IMR-90 (cell line): Measurements from ENCODE around the gene YPEL1. TPM values are rescaled to one million over a fixed set of nuclear protein-coding genes. Genes with fewer than 3 reads are reported as not detected.

Source experiments
- ATAC-seq: fragments of 200-7000 bp; cut with Tn5 transposase; 2 replicates; pipeline ENCODE4 v1.9.1; 2020; ENCODE audit warnings: low read depth, mild to moderate bottlenecking, moderate library complexity
- BruUV-seq: library from RNA; stranded (reverse); fragments of 400-500 nt; replicated peaks from 2 replicates; lab custom pipeline; 2021; lab: Mats Ljungman, UMichigan
- CTCF ChIA-PET: fragments of 300-600 bp; formaldehyde crosslinking; extraction: SDS; loops from one replicate; lab custom pipeline; 2021; ENCODE audit warnings: antibody characterized with exemption; lab: Yijun Ruan, JAX
- POLR2A ChIA-PET: fragments of 300-600 bp; sonication (Branson Sonifier 250); formaldehyde crosslinking; loops from one replicate; lab custom pipeline; 2022; ENCODE audit warnings: antibody characterized with exemption; ENCODE audit not compliant: unreplicated experiment; lab: Charles Lee
- DNase-seq: peaks from one replicate; pipeline ENCODE4 v3.0.0; 2013
- H2AFZ ChIP-seq: replicated peaks from 2 replicates; pipeline ENCODE3; 2013; ENCODE audit warnings: low read length, mild to moderate bottlenecking; ENCODE audit not compliant: poor library complexity
- H2AK5ac ChIP-seq: 2 replicates; pipeline ENCODE4 v1.6.1; 2013; ENCODE audit warnings: low read depth, low read length, inconsistent platforms
- H2AK9ac ChIP-seq: replicated peaks from 2 replicates; pipeline ENCODE3; 2013; ENCODE audit warnings: mild to moderate bottlenecking, low read depth, low read length, moderate library complexity; ENCODE audit not compliant: poor library complexity
- H2BK120ac ChIP-seq: 2 replicates; pipeline ENCODE4 v1.6.1; 2013; ENCODE audit warnings: low read depth, low read length, inconsistent platforms
- H2BK15ac ChIP-seq: 3 replicates; pipeline ENCODE4 v1.6.1; 2013; ENCODE audit warnings: low read depth, low read length, inconsistent platforms
- H2BK20ac ChIP-seq: 2 replicates; pipeline ENCODE4 v1.6.1; 2013; ENCODE audit warnings: low read depth, mild to moderate bottlenecking, inconsistent platforms, low read length, moderate library complexity
- H2BK5ac ChIP-seq: 2 replicates; pipeline ENCODE4 v1.6.1; 2013; ENCODE audit warnings: mild to moderate bottlenecking, low read depth, low read length, inconsistent platforms; ENCODE audit not compliant: poor library complexity, severe bottlenecking
- H3K14ac ChIP-seq: replicated peaks from 2 replicates; pipeline ENCODE4 v1.6.1; 2013; ENCODE audit warnings: low read depth, low read length, inconsistent platforms
- H3K18ac ChIP-seq: 2 replicates; pipeline ENCODE4 v1.6.1; 2013; ENCODE audit warnings: low read depth, low read length, control low read depth
- H3K23ac ChIP-seq: 2 replicates; pipeline ENCODE4 v1.6.1; 2013; ENCODE audit warnings: low read depth, low read length, inconsistent platforms
- H3K27ac ChIP-seq: 2 replicates; pipeline ENCODE4 v1.5.1; 2013; ENCODE audit warnings: mild to moderate bottlenecking, control low read depth, low read length; ENCODE audit not compliant: insufficient read depth
- H3K27me3 ChIP-seq: 2 replicates; pipeline ENCODE4 v1.6.1; 2013; ENCODE audit warnings: low read length; ENCODE audit not compliant: control insufficient read depth, insufficient read depth
- H3K36me3 ChIP-seq: 2 replicates; pipeline ENCODE4 v1.6.1; 2013; ENCODE audit warnings: low read length, mixed read lengths; ENCODE audit not compliant: control insufficient read depth, insufficient read depth
- H3K4ac ChIP-seq: 2 replicates; pipeline ENCODE4 v1.6.1; 2013; ENCODE audit warnings: low read depth, low read length, inconsistent platforms
- H3K4me1 ChIP-seq: 2 replicates; pipeline ENCODE4 v1.6.1; 2013; ENCODE audit warnings: low read length, mixed read lengths; ENCODE audit not compliant: control insufficient read depth, insufficient read depth
- H3K4me2 ChIP-seq: 2 replicates; pipeline ENCODE4 v1.6.1; 2013; ENCODE audit warnings: low read depth, mild to moderate bottlenecking, control low read depth, low read length, moderate library complexity
- H3K4me3 ChIP-seq: 2 replicates; pipeline ENCODE4 v1.5.1; 2013; ENCODE audit warnings: low read depth, mild to moderate bottlenecking, control low read depth, low read length, moderate library complexity; ENCODE audit not compliant: insufficient read depth
- H3K56ac ChIP-seq: 2 replicates; pipeline ENCODE4 v1.6.1; 2013; ENCODE audit warnings: low read length, inconsistent platforms; ENCODE audit not compliant: insufficient read depth; ENCODE audit errors: extremely low read depth
- H3K79me1 ChIP-seq, 2 experiments: 2 replicates each; pipeline ENCODE4 v1.6.1; 2013; ENCODE audit warnings: low read length in 2 of 2, inconsistent platforms in 1 of 2, low read depth in 1 of 2
- H3K9ac ChIP-seq: 2 replicates; pipeline ENCODE4 v1.6.1; 2013; ENCODE audit warnings: low read depth, low read length, control low read depth
- H3K9me1 ChIP-seq: 2 replicates; pipeline ENCODE4 v1.6.1; 2013; ENCODE audit warnings: low read length, inconsistent platforms; ENCODE audit not compliant: insufficient read depth
- H3K9me3 ChIP-seq: 2 replicates; pipeline ENCODE4 v1.6.1; 2013; ENCODE audit warnings: low read length; ENCODE audit not compliant: control insufficient read depth, insufficient read depth
- H4K20me1 ChIP-seq: 2 replicates; pipeline ENCODE4 v1.6.1; 2013; ENCODE audit warnings: low read length, inconsistent platforms; ENCODE audit not compliant: insufficient read depth
- H4K5ac ChIP-seq: 2 replicates; pipeline ENCODE4 v1.6.1; 2013; ENCODE audit warnings: mild to moderate bottlenecking, low read depth, low read length, control low read depth
- H4K8ac ChIP-seq, 2 experiments: 2 replicates each; pipeline ENCODE4 v1.6.1; 2013; ENCODE audit warnings: low read depth in 2 of 2, low read length in 2 of 2, control low read depth in 1 of 2, inconsistent platforms in 1 of 2
- H4K91ac ChIP-seq: 2 replicates; pipeline ENCODE4 v1.6.1; 2013; ENCODE audit warnings: low read depth, low read length, inconsistent platforms; ENCODE audit not compliant: insufficient read depth
- CEBPB ChIP-seq: IDR thresholded peaks from 2 replicates; pipeline ENCODE4 v1.6.1; 2012; ENCODE audit warnings: low read depth, low read length, improper control_type of control experiment
- RAD21 ChIP-seq: IDR thresholded peaks from 2 replicates; pipeline ENCODE4 v1.6.1; 2012; ENCODE audit warnings: low read length, improper control_type of control experiment
- RCOR1 ChIP-seq: IDR thresholded peaks from 2 replicates; pipeline ENCODE4 v1.6.1; 2012; ENCODE audit warnings: mild to moderate bottlenecking, low read length, improper control_type of control experiment; ENCODE audit not compliant: insufficient replicate concordance
- RFX5 ChIP-seq: IDR thresholded peaks from 2 replicates; pipeline ENCODE4 v1.8.0; 2012; ENCODE audit warnings: low read depth, mild to moderate bottlenecking, low read length, moderate library complexity
- WGBS, 2 experiments: methylation state at CpG; one replicate each; pipeline versions ENCODE4 v1.1.5 to v1.1.7; 2013; ENCODE audit warnings: missing lambda C conversion rate in 2 of 2; ENCODE audit not compliant: insufficient read length in 1 of 2; ENCODE audit errors: extremely low coverage in 2 of 2; 5-methylcytosine and 5-hydroxymethylcytosine counted together
- dilution Hi-C: fragments of 300-500 bp; cut with HindIII; formaldehyde crosslinking; loops from one replicate; pipeline ENCODE4 v1.14.3; 2018; ENCODE audit warnings: low sequenced_read_pairs; ENCODE audit not compliant: unreplicated experiment
- in situ Hi-C: fragments of 300-500 bp; cut with MboI; formaldehyde crosslinking; loops from 3 replicates; pipeline ENCODE4 v1.14.3; 2019; ENCODE audit warnings: low sequenced_read_pairs, inconsistent platforms, mixed read lengths
- intact Hi-C: fragments of 100-400 bp; cut with micrococcal nuclease; formaldehyde crosslinking; loops from 2 replicates; pipeline ENCODE4 v1.10.0; 2022
- polyA plus RNA-seq, 3 experiments: library from polyadenylated mRNA; depleted of rRNA; stranded (reverse); fragments of >200 nt; gene quantifications; 2 replicates each; pipeline ENCODE4 v1.2.3, GENCODE V29; 2012; ENCODE audit warnings: low replicate concordance in 1 of 3
- total RNA-seq: library from RNA; depleted of rRNA; stranded (reverse); fragments of >200 nt; gene quantifications from 2 replicates; pipeline ENCODE4 v1.2.3, GENCODE V29; 2012
- TF ChIP-seq, protein P1 (sequence below): fragments of 150-350 bp; IDR thresholded peaks from 2 replicates; pipeline ENCODE4 v1.6.1; 2017; ENCODE audit warnings: mild to moderate bottlenecking, antibody characterized with exemption, low read length, low read depth

YPEL1 gene
- total and polyA plus RNA-seq, 2 of the 4 experiments (the other 2 are of a cell fraction) = 0.72 to 1.3 TPM

DNA sequence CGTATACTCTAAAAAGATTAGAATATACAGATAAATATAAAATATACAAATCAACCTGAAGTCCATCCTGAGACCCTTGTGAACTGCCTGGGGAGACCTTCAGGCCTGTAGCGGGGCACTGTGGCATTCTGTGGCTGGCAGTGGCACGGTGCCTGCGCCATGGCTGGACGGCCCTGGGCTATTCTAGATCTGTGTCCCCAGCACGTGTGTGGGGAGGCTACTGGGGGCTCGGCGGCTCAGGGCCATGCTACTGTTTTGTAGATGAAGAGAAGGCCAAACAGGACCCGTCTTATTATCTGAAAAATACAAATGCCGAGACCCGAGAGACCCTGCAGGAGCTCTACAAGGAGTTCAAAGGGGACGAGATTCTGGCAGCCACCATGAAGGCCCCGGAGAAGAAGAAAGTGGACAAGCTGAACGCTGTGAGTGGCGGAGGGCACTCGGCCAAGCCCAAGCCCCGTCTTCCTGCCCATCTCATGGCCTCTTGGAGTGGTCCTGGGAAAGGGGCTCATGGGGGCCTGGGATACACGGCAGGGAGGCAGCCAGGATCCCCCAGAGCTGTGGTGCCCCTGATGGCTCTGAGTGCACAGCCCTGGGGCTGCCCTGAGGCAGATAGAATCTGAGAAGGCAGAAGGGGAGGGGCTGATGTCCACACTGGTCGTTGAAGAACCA is 51.0 kb downstream of the YPEL1 start:
- Histone ChIP-seq H3K4me2 (no peak overlapping the region), H2BK15ac (no peak overlapping the region), H2AK5ac (no peak overlapping the region), H2AFZ (no peak overlapping the region), H3K9me3 (no peaks in the 10 kb centered on the region), H3K9me1 (peaks cover 2% of the 10 kb centered on the region; the same call in 1 of the 2 replicates), H3K4me1 (no peaks in the 10 kb centered on the region), H2BK5ac (no peak overlapping the region), H3K4ac (no peak overlapping the region), H3K56ac (no peak overlapping the region), H4K8ac (no peak overlapping the region), H3K4me3 (no peak overlapping the region), H3K27me3 (no peaks in the 10 kb centered on the region), H2BK120ac (no peak overlapping the region), H2AK9ac (no peak overlapping the region), H3K23ac (no peak overlapping the region), H3K18ac (no peak overlapping the region), H4K20me1 (no peaks in the 10 kb centered on the region), H3K14ac (no peak overlapping the region), H3K9ac (no peak overlapping the region), H3K27ac (no peak overlapping the region), H4K5ac (no peak overlapping the region), H2BK20ac (no peak overlapping the region), H4K91ac (no peak overlapping the region), H3K79me1 (no peaks in the 10 kb centered on the region), H3K36me3 (peaks cover 63% of the 10 kb centered on the region)
- POLR2A ChIA-PET = no interaction called here
- BruUV-seq = no TSS peak
- no peak for DNase-seq
- dilution Hi-C loops = no loop called here
- intact Hi-C loops = no loop called here
- in situ Hi-C loops = no loop called here
- CTCF ChIA-PET = no interaction called here
- TF ChIP-seq RCOR1 (no peak), RAD21 (no peak), CEBPB (no peak), RFX5 (no peak)
- TF ChIP-seq, protein P1, sequence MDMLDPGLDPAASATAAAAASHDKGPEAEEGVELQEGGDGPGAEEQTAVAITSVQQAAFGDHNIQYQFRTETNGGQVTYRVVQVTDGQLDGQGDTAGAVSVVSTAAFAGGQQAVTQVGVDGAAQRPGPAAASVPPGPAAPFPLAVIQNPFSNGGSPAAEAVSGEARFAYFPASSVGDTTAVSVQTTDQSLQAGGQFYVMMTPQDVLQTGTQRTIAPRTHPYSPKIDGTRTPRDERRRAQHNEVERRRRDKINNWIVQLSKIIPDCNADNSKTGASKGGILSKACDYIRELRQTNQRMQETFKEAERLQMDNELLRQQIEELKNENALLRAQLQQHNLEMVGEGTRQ = no peak
- ATAC-seq = no peak
- 93% methylated on average over 13 of the region's 19 CpGs; no CpG with 5 or more reads in 1 of the 2 experiments for WGBS, 2 experiments
